MCF 10A (cell line): ENCODE measurements around the gene GPC6. TPM values are rescaled to one million over a fixed set of nuclear protein-coding genes. Genes with fewer than 3 reads are reported as not detected.
A peak's percentile ranks its signal among the peaks of the same experiment; 100 is the strongest.

Experiments
- BruUV-seq: library from RNA; stranded (reverse); fragments of 400-500 nt; replicated peaks from 2 replicates; lab custom pipeline; 2021; lab: Mats Ljungman, UMichigan
- CTCF ChIA-PET: fragments of 300-600 bp; sonication (Branson Sonifier 250); formaldehyde crosslinking; extraction: SDS; loops from one replicate; lab custom pipeline; 2021; ENCODE audit warnings: antibody characterized with exemption, inconsistent platforms; lab: Yijun Ruan, JAX
- POLR2A ChIA-PET: fragments of 300-600, 350-650 bp; sonication (Branson Sonifier 250); formaldehyde crosslinking; extraction: SDS; loops from one replicate; lab custom pipeline; 2020; ENCODE audit warnings: antibody characterized with exemption, inconsistent platforms; lab: Yijun Ruan, JAX
- DNase-seq: peaks from one replicate; pipeline ENCODE4 v3.0.0-alpha.2; 2018; ENCODE audit not compliant: unreplicated experiment
- H3K27ac Mint-ChIP-seq: one replicate; pipeline ENCODE4 v1.8.0; 2022; ENCODE audit warnings: mild to moderate bottlenecking, low read depth, mixed read lengths; ENCODE audit not compliant: unreplicated experiment
- H3K27me3 Mint-ChIP-seq: one replicate; pipeline ENCODE4 v1.8.0; 2022; ENCODE audit warnings: mixed read lengths; ENCODE audit not compliant: insufficient read depth, unreplicated experiment
- H3K36me3 Mint-ChIP-seq: one replicate; pipeline ENCODE4 v1.8.0; 2022; ENCODE audit warnings: mild to moderate bottlenecking, moderate library complexity, mixed read lengths; ENCODE audit not compliant: insufficient read depth, unreplicated experiment
- H3K4me1 Mint-ChIP-seq: one replicate; pipeline ENCODE4 v1.8.0; 2022; ENCODE audit warnings: mixed read lengths; ENCODE audit not compliant: insufficient read depth, unreplicated experiment
- H3K4me3 Mint-ChIP-seq: one replicate; pipeline ENCODE4 v1.8.0; 2022; ENCODE audit warnings: mild to moderate bottlenecking, moderate library complexity, mixed read lengths; ENCODE audit not compliant: unreplicated experiment
- H3K9me3 Mint-ChIP-seq: one replicate; pipeline ENCODE4 v1.8.0; 2022; ENCODE audit warnings: mixed read lengths; ENCODE audit not compliant: unreplicated experiment
- CTCF ChIP-seq: fragments of 200-600 bp; IDR thresholded peaks from one replicate; pipeline ENCODE4 v1.8.0; 2022; ENCODE audit warnings: antibody characterized with exemption, mild to moderate bottlenecking; ENCODE audit not compliant: unreplicated experiment
- intact Hi-C: fragments of 100-400 bp; cut with micrococcal nuclease; formaldehyde crosslinking; loops from 2 replicates; pipeline ENCODE4 v1.14.1; 2022
- total RNA-seq: library from RNA; stranded (reverse); gene quantifications from 2 replicates; pipeline ENCODE4 v1.2.3, GENCODE V29; 2022

GPC6 gene
- total RNA-seq, 1 experiment from 2014 or later, result 8.4 TPM

GRCh38 chr13:94065741-94066140 lies 839.1 kb downstream of the GPC6 start:
- Mint-ChIP-seq H3K4me3 (no peak overlapping the region), H3K27ac (no peak overlapping the region), H3K9me3 (no peaks in the 10 kb centered on the region), H3K4me1 (peaks cover 9% of the 10 kb centered on the region), H3K27me3 (no peaks in the 10 kb centered on the region), H3K36me3 (no peaks in the 10 kb centered on the region)
- POLR2A ChIA-PET, result no interaction called here
- TF ChIP-seq CTCF, result no peak
- no TSS peak for BruUV-seq
- intact Hi-C loops, result no loop called here
- DNase-seq, result no peak
- CTCF ChIA-PET, result no interaction called here

GRCh38 chr13:94073007-94073744 lies 846.6 kb downstream of the GPC6 start:
- Mint-ChIP-seq H3K27ac (peak overlapping the region; percentile 2), H3K9me3 (peaks cover 7% of the 10 kb centered on the region), H3K4me3 (no peak overlapping the region), H3K27me3 (no peaks in the 10 kb centered on the region), H3K4me1 (peaks cover 8% of the 10 kb centered on the region), H3K36me3 (no peaks in the 10 kb centered on the region)
- BruUV-seq, result no TSS peak
- no peak for TF ChIP-seq CTCF
- intact Hi-C loops, result loop anchor here (10.0 kb wide), 1 partner anchor 1178 kb away; no protein-coding TSS in a partner anchor
- CTCF ChIA-PET, result interaction anchor here (0.5 to 2.2 kb wide), 11 partner anchors 13 to 289 kb away, joined by 3 to 10 read pairs (median 3); no protein-coding TSS in a partner anchor
- POLR2A ChIA-PET, result interaction anchor here (0.9 to 1.0 kb wide), 3 partner anchors 11 to 85 kb away, joined by 3 read pairs; no protein-coding TSS in a partner anchor
- peak; percentile 26 for DNase-seq

- TF ChIP-seq CTCF, result no peak
- H3K4me1 Mint-ChIP-seq, result peaks cover 13% of the 10 kb centered on the region
- H3K9me3 Mint-ChIP-seq, result peaks cover 17% of the 10 kb centered on the region
- POLR2A ChIA-PET, result no interaction called here
- intact Hi-C loops, result loop anchor here (10.0 kb wide), 1 partner anchor 1185 kb away; no protein-coding TSS in a partner anchor
- CTCF ChIA-PET, result interaction anchor here (0.6 to 1.1 kb wide), 3 partner anchors 99 to 541 kb away, joined by 3 read pairs; no protein-coding TSS in a partner anchor
- DNase-seq, result peak; percentile 52
- H3K36me3 Mint-ChIP-seq, result no peaks in the 10 kb centered on the region
- H3K27ac Mint-ChIP-seq, result peak overlapping the region; percentile 84
- no peaks in the 10 kb centered on the region for H3K27me3 Mint-ChIP-seq
- H3K4me3 Mint-ChIP-seq, result no peak overlapping the region
- no TSS peak for BruUV-seq
Observed at GRCh38 chr13:94079876-94080275, 853.3 kb downstream of the GPC6 start.

- intact Hi-C loops, result no loop called here
- peak overlapping the region; percentile 84 for H3K27ac Mint-ChIP-seq
- no peak for TF ChIP-seq CTCF
- no peaks in the 10 kb centered on the region for H3K36me3 Mint-ChIP-seq
- H3K4me3 Mint-ChIP-seq, result no peak overlapping the region
- H3K9me3 Mint-ChIP-seq, result peaks cover 13% of the 10 kb centered on the region
- ChIA-PET POLR2A (interaction anchor here (0.7 kb wide), 2 partner anchors 70 to 230 kb away, joined by 3 read pairs; no protein-coding TSS in a partner anchor), CTCF (interaction anchor here (0.6 to 1.1 kb wide), 4 partner anchors 98 to 347 kb away, joined by 3 to 5 read pairs (median 4); no protein-coding TSS in a partner anchor)
- BruUV-seq, result no TSS peak
- H3K27me3 Mint-ChIP-seq, result no peaks in the 10 kb centered on the region
- DNase-seq, result no peak
- H3K4me1 Mint-ChIP-seq, result peaks cover 13% of the 10 kb centered on the region
Observed at GRCh38 chr13:94080527-94080926, 853.9 kb downstream of the GPC6 start.
